Measurements from ENCODE around the gene LPCAT4.
"Not testable (repeated sequence)": the region's sequence is repeated elsewhere in the genome, so short reads cannot be mapped to it uniquely, and the experiment has no call there.

The LPCAT4 gene

GRCh38 chr15:34367101-34368081 lies at the start of gene LPCAT4:
TSS of gene LPCAT4 (minus strand) at chr15:34367196. CDS start at chr15:34367100, 96 bp downstream.
- H3K4me3 ChIP-seq (ENCODE audit: low read depth, low read length): peak within 1 kb of the TSS; percentile 74

- H3K4me3 ChIP-seq (ENCODE audit: low read depth, low read length): not testable (repeated sequence)
Measured at GRCh38 chr15:34409511-34409910, 42.5 kb upstream of the LPCAT4 start.

GRCh38 chr15:34408973-34409372 lies 42.0 kb upstream of the LPCAT4 start:
- not testable (repeated sequence) for H3K4me3 ChIP-seq (ENCODE audit: low read depth, low read length)

- H3K4me3 ChIP-seq (ENCODE audit: low read depth, low read length): not testable (repeated sequence)
Measured at GRCh38 chr15:34403899-34404298, 36.9 kb upstream of the LPCAT4 start.

GRCh38 chr15:34403160-34403598 lies 36.2 kb upstream of the LPCAT4 start:
- not testable (repeated sequence) for H3K4me3 ChIP-seq (ENCODE audit: low read depth, low read length)

- not testable (repeated sequence) for H3K4me3 ChIP-seq (ENCODE audit: low read depth, low read length)
Measured at GRCh38 chr15:34397637-34398259, 30.8 kb upstream of the LPCAT4 start.

GRCh38 chr15:34392981-34393380 lies 26.0 kb upstream of the LPCAT4 start:
- H3K4me3 ChIP-seq (ENCODE audit: low read depth, low read length): not testable (repeated sequence)

- H3K4me3 ChIP-seq (ENCODE audit: low read depth, low read length): not testable (repeated sequence)
Measured at GRCh38 chr15:34389594-34390086, 22.6 kb upstream of the LPCAT4 start.

- not testable (repeated sequence) for H3K4me3 ChIP-seq (ENCODE audit: low read depth, low read length)
Measured at GRCh38 chr15:34381829-34382521, 15.0 kb upstream of the LPCAT4 start.

GRCh38 chr15:34380491-34380890 lies 13.5 kb upstream of the LPCAT4 start:
- not testable (repeated sequence) for H3K4me3 ChIP-seq (ENCODE audit: low read depth, low read length)

- no peak overlapping the region for H3K4me3 ChIP-seq (ENCODE audit: low read depth, low read length)
Measured at GRCh38 chr15:34376856-34377255, 9.9 kb upstream of the LPCAT4 start.

GRCh38 chr15:34375541-34375940 lies 8.5 kb upstream of the LPCAT4 start:
- H3K4me3 ChIP-seq (ENCODE audit: low read depth, low read length): not testable (repeated sequence)

GRCh38 chr15:34374816-34375215 lies 7.8 kb upstream of the LPCAT4 start:
- no peak overlapping the region for H3K4me3 ChIP-seq (ENCODE audit: low read depth, low read length)

- no peak overlapping the region for H3K4me3 ChIP-seq (ENCODE audit: low read depth, low read length)
Measured at GRCh38 chr15:34373951-34374350, 7.0 kb upstream of the LPCAT4 start.

- H3K4me3 ChIP-seq (ENCODE audit: low read depth, low read length): no peak overlapping the region
Measured at GRCh38 chr15:34370643-34371042, 3.6 kb upstream of the LPCAT4 start.

GRCh38 chr15:34370129-34370528 lies 3.1 kb upstream of the LPCAT4 start:
- no peak overlapping the region for H3K4me3 ChIP-seq (ENCODE audit: low read depth, low read length)

GRCh38 chr15:34366271-34367065 lies 528 bp downstream of the LPCAT4 start:
- peak overlapping the region; percentile 74 for H3K4me3 ChIP-seq (ENCODE audit: low read depth, low read length)

GRCh38 chr15:34365836-34366235 lies 1.2 kb downstream of the LPCAT4 start:
- H3K4me3 ChIP-seq (ENCODE audit: low read depth, low read length): peak overlapping the region; percentile 46

GRCh38 chr15:34365091-34365825 lies 1.7 kb downstream of the LPCAT4 start:
- no peak overlapping the region for H3K4me3 ChIP-seq (ENCODE audit: low read depth, low read length)

- no peak overlapping the region for H3K4me3 ChIP-seq (ENCODE audit: low read depth, low read length)
Measured at GRCh38 chr15:34364041-34364440, 3.0 kb downstream of the LPCAT4 start.

Measured in iPS-11a (cell line).